Ecto neural progenitor cell (in vitro differentiated cells): ENCODE data around the gene BRIP1.

Source experiments
- DNase-seq: peaks from one replicate; pipeline ENCODE4 v3.0.0-alpha.2; 2018; ENCODE audit warnings: low spot score

The BRIP1 gene

DNA sequence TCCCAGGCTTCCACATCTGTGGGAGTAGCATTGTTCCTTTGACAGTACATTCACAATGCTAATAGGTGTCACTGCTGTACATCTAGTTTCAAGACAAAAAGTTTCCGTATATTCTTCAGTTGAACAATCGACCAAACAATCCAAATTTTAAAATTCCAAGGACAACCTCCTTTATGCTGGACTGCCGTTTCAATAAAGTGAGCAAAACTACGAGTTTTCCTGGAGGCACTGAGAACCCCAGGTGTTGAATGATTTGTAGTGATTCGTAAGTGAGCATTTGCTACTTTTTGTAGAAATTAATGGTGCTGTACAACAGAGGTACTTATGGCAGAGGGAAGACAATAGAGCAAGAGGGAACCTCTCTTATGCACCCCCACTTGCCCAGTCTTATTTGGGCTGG lies 201.1 kb downstream of the BRIP1 start:
- DNase-seq, result no peak

- DNase-seq, result no peak
These were observed 202.4 kb downstream of the BRIP1 start for GRCh38 chr17:61660746-61661485.

DNA sequence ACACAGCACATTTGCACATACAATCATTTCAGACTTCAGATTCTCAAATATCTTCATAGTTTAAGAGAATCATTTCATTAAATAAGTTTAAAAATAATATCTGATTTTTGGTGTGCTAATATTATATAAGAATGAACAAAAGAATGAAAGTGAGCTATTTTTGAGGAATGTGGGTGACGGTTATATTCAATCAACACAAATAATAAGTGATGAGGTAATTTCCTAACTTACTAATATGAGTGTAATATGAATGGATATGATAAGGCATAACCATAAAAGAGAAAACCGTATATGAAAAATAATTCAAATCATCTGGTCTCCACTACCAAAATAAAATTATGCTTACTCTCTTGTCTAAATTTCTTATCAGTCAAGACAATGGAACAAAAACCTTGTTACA lies 203.9 kb downstream of the BRIP1 start:
- no peak for DNase-seq

- DNase-seq, result no peak
These were observed 205.1 kb downstream of the BRIP1 start for GRCh38 chr17:61658183-61658582.

- DNase-seq, result no peak
These were observed 206.0 kb downstream of the BRIP1 start for GRCh38 chr17:61657338-61657737.

DNA sequence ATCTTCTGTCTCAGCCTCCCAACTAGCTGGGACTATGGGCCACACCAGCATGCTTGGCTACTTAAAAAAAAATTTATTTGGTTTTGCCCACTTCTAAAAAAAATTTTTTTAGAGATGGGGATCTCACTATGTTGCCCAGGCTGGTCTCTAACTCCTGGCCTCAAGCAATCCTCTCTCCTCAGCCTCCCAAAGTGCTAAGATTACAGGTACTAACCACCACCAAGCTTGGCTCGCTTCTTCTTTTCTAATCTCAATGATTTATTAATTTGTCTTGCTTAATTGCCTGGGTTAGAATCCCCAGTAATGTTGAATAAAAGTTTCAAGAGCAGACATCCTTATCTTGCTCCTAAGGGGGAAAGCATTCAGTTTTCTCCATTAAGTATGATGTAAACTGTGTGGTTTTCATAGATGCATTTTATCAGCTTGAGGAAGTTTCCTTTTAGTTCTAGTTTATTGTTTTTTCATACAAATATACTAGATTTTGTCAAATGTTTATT lies 206.6 kb downstream of the BRIP1 start:
- DNase-seq, result no peak

DNA sequence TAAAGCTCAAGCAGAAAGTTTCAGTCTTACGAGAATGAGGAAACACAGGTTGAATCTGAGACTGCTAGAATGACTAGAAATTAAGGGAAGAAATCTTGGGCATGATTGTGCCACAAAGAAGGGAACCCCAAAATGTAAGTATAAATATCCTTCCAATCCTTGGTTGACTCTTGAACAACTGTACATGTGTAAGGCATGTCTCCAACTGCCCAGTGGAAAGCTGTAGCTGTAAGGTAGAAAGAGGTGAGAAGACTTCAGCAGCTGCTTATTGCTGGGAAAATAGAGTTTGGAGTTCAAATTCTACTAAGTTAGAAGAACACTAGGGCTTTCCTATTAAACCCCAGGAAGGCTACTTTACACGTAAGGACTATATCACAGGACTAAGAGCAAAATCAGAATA lies 212.6 kb downstream of the BRIP1 start:
- no peak for DNase-seq

GRCh38 chr17:61648587-61648986 lies 214.7 kb downstream of the BRIP1 start:
- DNase-seq, result no peak

- no peak for DNase-seq
These were observed 216.3 kb downstream of the BRIP1 start for GRCh38 chr17:61647047-61647446.

DNA sequence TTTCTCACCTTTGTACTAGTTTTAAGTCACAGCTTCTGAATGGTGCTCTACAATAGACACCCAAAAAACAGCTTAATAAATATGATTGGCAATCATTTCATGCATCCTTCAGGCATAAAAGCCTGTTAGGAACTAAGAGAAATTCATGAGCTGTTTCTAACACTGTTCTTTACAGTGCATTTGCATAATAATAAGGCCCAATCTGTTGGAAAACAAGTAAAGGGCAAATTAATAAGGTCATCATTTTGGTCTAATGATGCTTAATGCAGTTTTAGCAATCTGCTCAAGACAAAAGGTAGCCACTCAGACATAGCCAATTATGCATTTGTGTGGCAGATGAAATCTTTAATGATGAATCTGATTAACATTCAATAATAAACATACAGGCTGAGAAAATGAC lies 216.8 kb downstream of the BRIP1 start:
- DNase-seq, result no peak

GRCh38 chr17:61645920-61646319 lies 217.4 kb downstream of the BRIP1 start:
- no peak for DNase-seq

GRCh38 chr17:61644800-61645774 lies 218.2 kb downstream of the BRIP1 start:
- no peak for DNase-seq

GRCh38 chr17:61642768-61643167 lies 220.6 kb downstream of the BRIP1 start:
- DNase-seq, result no peak

DNA sequence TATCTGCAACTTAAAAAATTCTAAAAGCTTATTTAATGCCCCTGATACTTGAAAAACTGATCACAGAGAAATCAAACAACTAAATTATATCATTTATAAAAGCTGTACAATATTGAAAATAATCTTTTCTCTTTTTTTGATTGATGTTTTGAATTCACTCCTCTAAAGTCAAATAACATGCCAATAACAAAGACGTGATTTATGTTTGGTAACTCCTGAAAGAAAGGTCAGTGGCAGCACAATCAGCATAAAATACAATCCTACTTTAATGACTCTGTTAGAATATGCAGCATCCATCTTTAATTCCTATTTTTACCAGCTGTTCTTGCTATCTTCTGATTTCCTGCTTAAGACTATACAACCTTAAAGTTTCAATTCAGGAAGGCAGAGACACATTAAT lies 221.6 kb downstream of the BRIP1 start:
- no peak for DNase-seq

DNA sequence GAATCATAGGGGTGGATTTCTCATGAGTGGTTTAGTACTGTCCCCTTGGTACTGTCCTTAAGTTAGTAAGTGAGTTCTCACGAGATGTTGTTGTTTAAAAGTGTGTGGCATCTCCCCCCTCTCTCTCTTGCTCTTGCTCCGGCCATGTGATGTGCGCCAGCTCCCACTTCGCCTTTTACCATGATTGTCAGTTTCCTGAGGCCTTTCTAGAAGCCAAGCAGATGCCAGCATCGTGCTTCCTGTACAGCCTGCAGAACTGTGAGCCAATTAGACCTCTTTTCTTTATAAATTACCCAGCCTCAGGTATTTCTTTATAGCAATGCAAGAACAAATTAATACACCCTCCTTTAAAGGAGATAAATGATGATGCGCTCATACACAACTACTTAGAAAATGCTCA lies 222.2 kb downstream of the BRIP1 start:
- DNase-seq, result no peak

GRCh38 chr17:61639818-61640217 lies 223.5 kb downstream of the BRIP1 start:
- DNase-seq, result no peak

- DNase-seq, result no peak
These were observed 225.2 kb downstream of the BRIP1 start for GRCh38 chr17:61638087-61638486.

- peak; percentile 56 for DNase-seq
These were observed 227.4 kb downstream of the BRIP1 start for GRCh38 chr17:61635913-61636432.

GRCh38 chr17:61634942-61635538 lies 228.3 kb downstream of the BRIP1 start:
- DNase-seq, result no peak

- DNase-seq, result no peak
These were observed 229.3 kb downstream of the BRIP1 start for GRCh38 chr17:61634011-61634539.

DNA sequence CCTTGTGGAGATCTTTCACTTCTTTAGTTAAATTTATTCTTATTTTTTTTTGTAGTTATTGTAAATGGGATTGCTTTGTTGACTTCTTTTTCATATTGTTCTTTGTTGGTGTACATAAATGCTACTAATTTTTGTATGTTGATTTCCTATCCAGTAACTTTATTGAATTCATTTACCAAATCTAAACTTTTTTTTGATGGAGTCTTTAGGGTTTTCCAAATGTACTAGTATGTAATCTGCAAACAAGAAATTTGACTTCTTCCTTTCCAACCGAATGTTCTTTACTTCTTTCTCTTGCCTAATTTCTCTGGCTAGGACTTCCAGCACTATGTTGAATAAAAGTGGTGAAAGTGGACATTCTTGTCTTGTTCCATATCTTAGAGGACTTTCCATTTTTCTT lies 230.5 kb downstream of the BRIP1 start:
- DNase-seq, result no peak

- DNase-seq, result no peak
These were observed 231.5 kb downstream of the BRIP1 start for GRCh38 chr17:61631800-61632199.
